ENCODE data around the gene RHBDL3. TPM values are rescaled to one million over a fixed set of nuclear protein-coding genes. Genes with fewer than 3 reads are reported as not detected.
A peak's percentile ranks its signal among the peaks of the same experiment; 100 is the strongest.
"Not testable (repeated sequence)": the region's sequence is repeated elsewhere in the genome, so short reads cannot be mapped to it uniquely, and the experiment has no call there.

Gene RHBDL3
- total RNA-seq, 2 experiments from 2014 or later: 0.06 TPM; not detected in 1

- H3K27ac Mint-ChIP-seq: no peak overlapping the region
- H3K4me3 Mint-ChIP-seq: no peak overlapping the region
- H3K36me3 Mint-ChIP-seq: no peaks in the 10 kb centered on the region
- H3K4me1 Mint-ChIP-seq: no peaks in the 10 kb centered on the region
- H3K27me3 Mint-ChIP-seq: no peaks in the 10 kb centered on the region
- DNase-seq: no peak
- no peaks in the 10 kb centered on the region for H3K9me3 Mint-ChIP-seq
These were observed 32.7 kb downstream of the RHBDL3 start for GRCh38 chr17:32298298-32298697.

DNA sequence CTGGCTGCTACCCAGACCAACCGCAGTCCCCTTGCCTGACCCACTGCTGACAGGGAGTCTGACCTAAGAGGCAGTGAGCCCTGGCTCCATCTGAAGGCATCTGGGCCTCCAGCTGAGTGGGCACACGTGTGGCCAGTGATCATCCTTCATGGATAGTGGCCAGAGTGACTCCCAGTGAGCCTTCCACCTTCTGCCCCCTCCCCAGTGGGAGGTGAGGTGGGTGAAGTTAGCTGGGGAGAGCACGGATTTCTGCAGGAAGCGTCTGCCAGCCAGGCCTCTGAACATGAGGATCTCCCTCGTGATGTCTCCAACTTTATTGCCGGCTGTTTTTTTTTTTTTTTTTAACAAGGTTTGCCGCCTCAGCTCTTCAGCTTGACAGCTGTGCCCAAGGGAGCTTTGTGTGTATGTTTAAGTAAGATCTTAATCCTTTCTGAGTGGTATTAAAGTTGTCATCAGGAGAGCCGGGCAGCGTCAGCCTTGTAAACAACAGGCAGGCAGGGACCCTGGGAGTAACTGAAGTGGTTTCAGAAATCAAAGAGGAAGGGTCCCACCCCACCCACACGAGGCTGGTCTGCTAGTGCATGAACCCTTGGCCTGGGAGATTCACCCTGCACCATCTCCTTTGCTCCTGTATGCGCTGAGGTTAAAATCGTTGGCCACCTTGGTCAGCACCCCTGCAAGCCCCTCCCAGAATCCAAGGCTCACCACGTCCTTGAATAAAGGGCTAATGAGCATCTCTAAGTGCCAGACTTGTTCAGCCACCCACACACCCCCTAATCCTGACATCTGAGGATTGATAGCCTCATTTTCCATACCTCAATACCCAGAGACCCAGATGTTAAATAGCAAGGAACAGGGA, 33.3 kb downstream of the RHBDL3 start:
- no peaks in the 10 kb centered on the region for H3K27me3 Mint-ChIP-seq
- no peak overlapping the region for H3K4me3 Mint-ChIP-seq
- no peaks in the 10 kb centered on the region for H3K9me3 Mint-ChIP-seq
- no peaks in the 10 kb centered on the region for H3K4me1 Mint-ChIP-seq
- H3K27ac Mint-ChIP-seq: no peak overlapping the region
- no peaks in the 10 kb centered on the region for H3K36me3 Mint-ChIP-seq
- no peak for DNase-seq

DNA sequence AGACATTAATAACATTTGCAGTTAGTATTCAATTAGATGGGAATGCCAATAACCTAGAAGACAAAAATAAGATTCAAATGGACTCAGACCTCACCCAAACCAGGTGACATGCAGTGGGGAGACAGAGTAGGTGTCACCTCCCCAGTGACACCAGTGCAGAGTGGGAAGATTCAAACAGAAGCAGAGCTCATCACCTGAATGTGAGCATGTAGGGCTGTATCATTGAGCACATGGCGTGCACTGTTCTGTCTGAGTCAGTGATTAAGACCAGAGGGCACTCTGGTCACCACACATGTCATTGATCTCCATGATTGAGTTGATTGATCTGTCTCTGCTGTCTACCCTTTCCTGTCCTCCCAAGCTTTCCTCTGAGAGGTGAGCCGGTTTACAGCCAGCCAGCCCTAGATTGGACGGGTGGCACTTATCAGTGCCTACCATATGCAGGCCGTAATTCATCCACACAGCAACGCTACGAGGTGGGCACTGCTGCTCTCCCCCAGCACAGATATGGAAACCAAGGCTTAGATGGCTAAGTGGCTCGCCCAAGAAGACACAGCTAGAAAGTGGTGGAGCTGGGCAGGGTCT, 34.0 kb downstream of the RHBDL3 start:
- H3K27me3 Mint-ChIP-seq: no peaks in the 10 kb centered on the region
- H3K27ac Mint-ChIP-seq: no peak overlapping the region
- H3K9me3 Mint-ChIP-seq: no peaks in the 10 kb centered on the region
- no peak for DNase-seq
- no peaks in the 10 kb centered on the region for H3K36me3 Mint-ChIP-seq
- no peaks in the 10 kb centered on the region for H3K4me1 Mint-ChIP-seq
- no peak overlapping the region for H3K4me3 Mint-ChIP-seq

DNA sequence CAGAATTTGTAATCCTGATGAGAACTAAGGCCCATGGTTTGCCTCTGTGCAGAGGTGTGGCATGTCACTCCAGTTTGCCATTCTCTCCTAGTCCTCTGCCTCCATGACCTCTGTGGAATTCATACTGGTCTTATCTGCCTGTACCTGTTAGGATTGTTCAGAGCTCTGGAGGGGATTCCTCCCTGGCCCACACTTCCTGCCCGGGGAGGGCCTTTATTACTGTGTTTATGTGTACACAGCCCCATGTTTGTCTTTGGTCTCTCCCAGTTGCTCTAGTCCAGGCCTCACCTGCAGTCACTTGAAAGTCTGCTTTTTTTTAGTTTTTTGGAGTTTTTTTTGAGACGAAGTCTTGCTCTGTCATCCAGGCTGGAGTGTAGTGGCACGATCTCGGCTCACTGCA, 36.4 kb downstream of the RHBDL3 start:
- Mint-ChIP-seq H3K27ac (no peak overlapping the region), H3K27me3 (no peaks in the 10 kb centered on the region), H3K36me3 (no peaks in the 10 kb centered on the region), H3K4me3 (no peak overlapping the region), H3K9me3 (no peaks in the 10 kb centered on the region), H3K4me1 (no peaks in the 10 kb centered on the region)
- no peak for DNase-seq

DNA sequence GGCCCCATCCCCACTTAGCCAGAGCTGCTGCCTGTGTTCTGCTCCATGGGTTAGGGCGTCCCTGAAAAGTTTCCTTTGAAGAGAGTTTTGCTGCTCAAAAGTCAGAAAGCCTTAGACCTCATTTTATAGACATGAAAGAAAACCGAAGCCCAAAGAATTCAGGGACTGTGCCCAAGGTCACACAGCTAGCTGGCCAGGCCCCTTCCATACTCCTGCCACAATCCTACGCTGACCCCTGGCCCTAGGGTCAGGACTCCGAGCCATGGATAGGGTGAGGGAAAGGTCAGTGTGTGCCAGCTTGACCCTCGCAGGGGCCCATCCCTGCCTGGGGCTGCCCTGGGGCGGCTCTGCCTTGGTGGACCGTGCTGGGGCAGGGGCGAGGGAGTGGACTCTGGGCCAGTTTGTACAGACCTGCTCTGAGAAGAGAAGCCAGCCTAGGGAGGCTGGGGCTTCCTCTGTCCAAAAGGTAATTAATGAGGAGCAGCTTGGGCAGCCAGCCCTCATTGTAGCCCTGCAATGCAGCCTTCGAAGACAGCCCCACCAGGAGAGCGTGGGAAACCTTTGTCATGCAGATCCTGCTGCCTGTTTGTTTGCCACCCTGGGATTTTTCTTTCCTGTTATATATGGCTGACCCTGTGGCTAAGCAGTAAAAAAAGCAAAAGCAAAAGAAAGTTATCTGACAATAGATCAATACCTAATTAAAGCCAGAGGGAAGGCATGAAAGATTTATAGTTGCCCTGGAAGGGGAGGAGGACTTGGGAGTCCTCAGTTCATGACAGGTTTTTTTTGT, 37.4 kb downstream of the RHBDL3 start:
- H3K27ac Mint-ChIP-seq: no peak overlapping the region
- H3K27me3 Mint-ChIP-seq: no peaks in the 10 kb centered on the region
- DNase-seq: no peak
- no peaks in the 10 kb centered on the region for H3K36me3 Mint-ChIP-seq
- H3K4me1 Mint-ChIP-seq: no peaks in the 10 kb centered on the region
- no peak overlapping the region for H3K4me3 Mint-ChIP-seq
- H3K9me3 Mint-ChIP-seq: no peaks in the 10 kb centered on the region

DNA sequence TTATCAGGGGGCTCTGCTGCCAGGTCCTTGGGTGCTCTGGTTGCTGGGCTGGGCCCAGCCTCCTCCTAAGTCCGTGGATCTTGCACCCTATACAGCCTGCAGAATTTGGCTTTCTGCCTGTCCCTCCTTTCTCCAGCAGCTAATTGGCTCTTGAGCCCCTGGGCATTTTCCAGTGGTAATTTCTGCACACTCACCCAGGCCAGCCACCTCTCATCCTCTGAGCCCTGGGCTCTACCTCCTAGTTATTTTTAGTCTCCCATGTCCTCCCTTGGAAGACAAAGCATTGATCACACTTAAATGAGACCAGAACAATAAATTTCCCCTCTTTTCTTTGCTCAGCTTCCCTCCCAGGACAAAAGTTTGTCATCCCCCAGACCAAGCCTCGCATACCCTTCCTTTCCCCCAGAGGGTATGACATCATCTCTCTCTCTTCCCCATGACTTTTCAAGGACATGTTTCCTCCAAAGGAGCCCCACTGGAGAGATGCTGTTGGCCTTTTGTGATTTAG, 38.2 kb downstream of the RHBDL3 start:
- no peaks in the 10 kb centered on the region for H3K9me3 Mint-ChIP-seq
- no peaks in the 10 kb centered on the region for H3K36me3 Mint-ChIP-seq
- H3K27ac Mint-ChIP-seq: no peak overlapping the region
- no peak overlapping the region for H3K4me3 Mint-ChIP-seq
- no peaks in the 10 kb centered on the region for H3K4me1 Mint-ChIP-seq
- no peaks in the 10 kb centered on the region for H3K27me3 Mint-ChIP-seq
- DNase-seq: no peak

- Mint-ChIP-seq H3K36me3 (no peaks in the 10 kb centered on the region), H3K27ac (no peak overlapping the region), H3K4me1 (no peaks in the 10 kb centered on the region), H3K27me3 (no peaks in the 10 kb centered on the region), H3K9me3 (no peaks in the 10 kb centered on the region), H3K4me3 (no peak overlapping the region)
- DNase-seq: no peak
These were observed 39.4 kb downstream of the RHBDL3 start for GRCh38 chr17:32305049-32305448.

DNA sequence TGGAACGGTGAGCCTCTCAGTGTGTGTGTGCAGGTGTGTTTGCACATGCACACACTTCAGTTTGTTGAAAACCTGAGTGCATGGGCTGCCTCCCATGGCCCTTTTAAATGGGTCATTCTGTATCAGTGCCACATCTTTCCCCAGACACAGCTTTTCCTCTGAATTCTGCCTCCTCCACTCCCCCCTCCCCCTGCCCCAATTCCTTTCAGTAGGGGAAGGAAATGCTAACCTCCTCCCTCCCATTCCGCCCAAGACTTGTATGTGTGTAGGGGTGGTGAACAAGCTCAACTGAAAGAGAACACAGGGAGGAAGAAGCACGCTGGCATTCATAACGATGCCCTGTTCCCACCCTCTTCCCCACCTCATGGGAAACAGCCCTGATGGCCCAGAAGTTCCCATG, 42.0 kb downstream of the RHBDL3 start:
- H3K4me1 Mint-ChIP-seq: no peaks in the 10 kb centered on the region
- no peaks in the 10 kb centered on the region for H3K36me3 Mint-ChIP-seq
- no peaks in the 10 kb centered on the region for H3K27me3 Mint-ChIP-seq
- H3K27ac Mint-ChIP-seq: no peak overlapping the region
- no peak overlapping the region for H3K4me3 Mint-ChIP-seq
- no peak for DNase-seq
- no peaks in the 10 kb centered on the region for H3K9me3 Mint-ChIP-seq

GRCh38 chr17:32311028-32311536, 45.5 kb downstream of the RHBDL3 start:
- no peaks in the 10 kb centered on the region for H3K36me3 Mint-ChIP-seq
- no peaks in the 10 kb centered on the region for H3K9me3 Mint-ChIP-seq
- H3K27ac Mint-ChIP-seq: no peak overlapping the region
- no peak for DNase-seq
- H3K27me3 Mint-ChIP-seq: peaks cover 9% of the 10 kb centered on the region
- H3K4me1 Mint-ChIP-seq: no peaks in the 10 kb centered on the region
- no peak overlapping the region for H3K4me3 Mint-ChIP-seq

DNA sequence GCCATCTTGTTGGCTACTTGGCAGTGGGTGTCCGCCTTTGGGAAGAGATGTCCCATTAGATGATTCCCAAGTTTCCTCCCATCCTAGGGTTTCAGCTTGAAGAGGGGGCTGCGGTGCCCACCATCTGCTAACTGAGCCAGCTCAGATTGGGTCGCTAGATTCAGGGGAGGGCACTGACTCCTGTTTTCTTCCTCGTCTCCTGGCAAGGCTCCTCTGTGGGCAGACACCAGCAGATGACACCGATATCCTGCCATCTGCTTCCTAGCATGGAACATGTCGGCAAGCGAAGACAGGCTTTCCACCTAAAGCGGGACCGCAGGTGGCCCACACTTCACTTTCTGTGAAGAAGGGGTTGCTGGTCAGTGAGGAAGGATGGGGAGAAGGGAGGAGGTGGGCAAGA, 49.0 kb downstream of the RHBDL3 start:
- Mint-ChIP-seq H3K4me1 (peaks cover 6% of the 10 kb centered on the region), H3K4me3 (no peak overlapping the region), H3K9me3 (no peaks in the 10 kb centered on the region), H3K27me3 (peaks cover 21% of the 10 kb centered on the region), H3K27ac (no peak overlapping the region), H3K36me3 (no peaks in the 10 kb centered on the region)
- DNase-seq: no peak

GRCh38 chr17:32315171-32315570, 49.5 kb downstream of the RHBDL3 start:
- H3K27ac Mint-ChIP-seq: no peak overlapping the region
- no peak overlapping the region for H3K4me3 Mint-ChIP-seq
- peaks cover 21% of the 10 kb centered on the region for H3K27me3 Mint-ChIP-seq
- no peak for DNase-seq
- H3K4me1 Mint-ChIP-seq: peaks cover 8% of the 10 kb centered on the region
- H3K9me3 Mint-ChIP-seq: no peaks in the 10 kb centered on the region
- H3K36me3 Mint-ChIP-seq: no peaks in the 10 kb centered on the region

DNA sequence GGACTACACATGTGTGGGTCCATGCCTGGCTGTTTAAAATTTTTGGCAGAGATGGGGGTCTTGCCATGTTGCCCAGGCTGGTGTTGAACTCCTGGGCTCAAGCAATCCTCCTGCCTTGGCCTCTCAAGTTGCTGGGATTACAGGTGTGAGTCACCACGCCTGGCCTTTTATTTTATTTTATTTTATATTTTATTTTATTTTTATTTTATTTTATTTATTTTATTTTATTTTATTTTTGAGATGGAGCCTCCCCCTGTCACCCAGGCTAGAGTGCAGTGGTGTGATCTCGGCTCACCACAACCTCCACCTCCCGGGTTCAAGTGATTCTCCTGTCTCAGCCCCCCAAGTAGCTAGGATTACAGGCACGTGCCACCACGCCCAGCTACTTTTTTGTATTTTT, 51.0 kb downstream of the RHBDL3 start:
- not testable (repeated sequence) for H3K9me3 Mint-ChIP-seq, H3K36me3 Mint-ChIP-seq, DNase-seq, H3K4me1 Mint-ChIP-seq, H3K27ac Mint-ChIP-seq, H3K4me3 Mint-ChIP-seq
- peaks cover 21% of the 10 kb centered on the region for H3K27me3 Mint-ChIP-seq

DNA sequence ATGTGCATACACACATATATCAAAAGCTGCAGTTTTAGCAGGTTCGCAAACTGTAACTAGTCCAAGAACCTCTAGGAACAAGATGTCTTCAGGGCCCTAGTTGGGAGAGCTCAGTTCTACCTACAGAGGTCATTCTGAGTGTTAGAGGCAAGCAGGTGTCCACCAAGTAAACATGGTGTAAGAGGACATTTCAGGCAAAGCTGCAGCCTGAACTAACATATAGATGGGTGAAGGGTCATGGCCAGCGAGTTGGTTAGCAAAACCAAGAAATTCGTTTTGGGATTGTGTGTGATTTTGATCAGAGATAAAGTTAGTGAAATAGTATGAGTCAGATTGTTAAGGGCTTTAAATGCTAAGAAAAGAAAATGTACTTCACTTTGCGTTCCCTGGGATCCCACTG, 51.7 kb downstream of the RHBDL3 start:
- Mint-ChIP-seq H3K9me3 (no peaks in the 10 kb centered on the region), H3K27me3 (peaks cover 21% of the 10 kb centered on the region), H3K27ac (no peak overlapping the region), H3K36me3 (no peaks in the 10 kb centered on the region), H3K4me3 (no peak overlapping the region), H3K4me1 (peaks cover 8% of the 10 kb centered on the region)
- DNase-seq: no peak

DNA sequence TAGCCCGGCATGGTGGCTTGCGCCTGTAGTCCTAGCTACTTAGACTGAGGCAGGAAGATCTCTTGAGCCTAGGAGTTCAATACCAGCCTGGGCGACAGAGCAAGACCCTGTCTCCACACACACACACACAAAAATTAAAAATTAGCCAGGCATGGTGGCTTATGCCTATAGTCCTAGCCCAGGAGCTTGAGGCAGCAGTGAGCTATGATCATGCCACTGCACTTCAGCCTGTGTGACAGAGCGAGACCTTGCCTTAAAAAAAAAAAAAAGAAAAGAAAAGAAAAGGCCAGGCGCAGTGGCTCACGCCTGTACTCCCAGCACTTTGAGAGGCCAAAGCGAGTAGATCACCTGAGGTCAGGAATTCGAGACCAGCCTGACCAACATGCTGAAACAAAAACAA, 52.4 kb downstream of the RHBDL3 start:
- Mint-ChIP-seq H3K27ac (no peak overlapping the region), H3K27me3 (peaks cover 21% of the 10 kb centered on the region), H3K36me3 (no peaks in the 10 kb centered on the region), H3K9me3 (no peaks in the 10 kb centered on the region), H3K4me1 (peaks cover 8% of the 10 kb centered on the region), H3K4me3 (no peak overlapping the region)
- no peak for DNase-seq

DNA sequence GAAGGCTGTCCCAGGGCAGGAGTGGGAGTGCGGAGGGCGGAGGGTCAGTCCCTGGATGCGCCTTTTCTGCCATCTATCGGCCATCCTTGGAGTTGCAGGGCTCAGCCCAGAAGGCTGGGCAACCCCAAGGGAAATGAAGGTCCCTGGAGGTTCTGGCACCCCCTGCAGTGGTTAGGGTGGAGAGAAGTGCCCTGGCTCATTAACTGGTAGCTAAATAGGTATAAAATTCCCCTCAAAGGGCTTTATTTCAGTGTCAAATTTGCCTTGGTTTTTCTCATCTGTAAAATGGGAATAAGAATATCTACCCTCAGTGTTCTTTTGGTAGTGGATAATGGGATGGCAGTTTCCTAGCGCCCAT, 53.9 kb downstream of the RHBDL3 start:
- peak; percentile 80 for DNase-seq
- Mint-ChIP-seq H3K36me3 (no peaks in the 10 kb centered on the region), H3K27ac (peak overlapping the region; percentile 34), H3K4me3 (peak overlapping the region; percentile 74), H3K27me3 (peaks cover 21% of the 10 kb centered on the region), H3K9me3 (no peaks in the 10 kb centered on the region), H3K4me1 (peaks cover 22% of the 10 kb centered on the region)

Measured in activated naive CD8-positive, alpha-beta T cell treated with anti-CD3 and anti-CD28 coated beads for 36 hours (primary cell).